Astrocyte (in vitro differentiated cells and primary cell): ENCODE measurements around the gene GNG14.

Experiments
- CTCF ChIP-seq: IDR thresholded peaks from 2 replicates; pipeline ENCODE4 v1.5.1; 2011; ENCODE audit warnings: low read depth, mild to moderate bottlenecking, inconsistent platforms, low read length, moderate library complexity; ENCODE audit not compliant: insufficient read depth
- EZH2 ChIP-seq: IDR thresholded peaks from 2 replicates; pipeline ENCODE4 v1.6.1; 2012; ENCODE audit warnings: mild to moderate bottlenecking, low read length, inconsistent platforms; ENCODE audit not compliant: insufficient read depth

- no peak for TF ChIP-seq CTCF
- TF ChIP-seq EZH2, result no peak
Observed at GRCh38 chr19:12652219-12652618, 35.6 kb upstream of the GNG14 start.
